Neutrophil (primary cell): ENCODE data around the gene ARHGAP25.

Experiments
- H3K27ac ChIP-seq: fragments of 200-600 bp; sonication (generic); 2 replicates; pipeline ENCODE4 v1.5.1; 2016; ENCODE audit warnings: mild to moderate bottlenecking, moderate library complexity
- H3K27me3 ChIP-seq: fragments of 200-600 bp; sonication (generic); 2 replicates; pipeline ENCODE4 v1.6.0; 2016; ENCODE audit warnings: mild to moderate bottlenecking
- H3K36me3 ChIP-seq: fragments of 200-600 bp; sonication (generic); 2 replicates; pipeline ENCODE4 v1.5.1; 2017
- H3K4me1 ChIP-seq, 2 experiments: fragments of 200-600 bp in 1 of 2; sonication (generic) in 1 of 2; 1 replicate in 1 of 2; 2 replicates in 1 of 2; pipeline versions ENCODE4 v1.5.1 to v1.6.1; 2013 to 2016; ENCODE audit warnings: low read depth in 1 of 2, low read length in 1 of 2, mild to moderate bottlenecking in 1 of 2, moderate library complexity in 1 of 2; ENCODE audit not compliant: control insufficient read depth in 1 of 2, insufficient read depth in 1 of 2
- H3K4me3 ChIP-seq, 2 experiments: fragments of 200-600 bp in 1 of 2; sonication (generic) in 1 of 2; 1 replicate in 1 of 2; 2 replicates in 1 of 2; pipeline ENCODE4 v1.5.1; 2013 to 2016; ENCODE audit warnings: low read depth in 1 of 2, low read length in 1 of 2, mild to moderate bottlenecking in 1 of 2, moderate library complexity in 1 of 2
- H3K9me3 ChIP-seq: fragments of 200-600 bp; sonication (generic); 2 replicates; pipeline ENCODE4 v1.5.1; 2016
- CTCF ChIP-seq: fragments of 200-600 bp; sonication (generic); IDR thresholded peaks from 2 replicates; pipeline ENCODE4 v1.5.1; 2016; ENCODE audit warnings: antibody characterized with exemption

Gene ARHGAP25

DNA sequence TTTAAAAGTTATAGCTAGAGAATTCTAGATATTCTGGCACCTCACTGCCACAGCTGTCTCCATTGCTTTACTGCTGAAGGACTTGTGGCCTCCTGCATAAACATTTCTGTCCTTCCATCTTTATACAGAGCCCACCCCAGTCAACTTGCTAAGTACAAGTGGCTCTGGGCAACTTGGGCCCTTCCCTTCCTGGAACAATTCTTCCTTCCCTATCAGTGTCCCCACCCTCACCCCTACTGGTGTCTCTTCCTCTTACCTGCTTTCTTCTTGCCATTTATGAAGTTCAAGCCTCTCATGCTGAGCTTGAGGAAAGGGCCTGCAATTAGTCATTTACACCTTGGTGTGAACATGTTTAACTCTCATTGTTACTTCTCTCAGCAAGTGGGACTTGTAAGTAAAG lies 45.0 kb downstream of the ARHGAP25 start:
- no peak for TF ChIP-seq CTCF
- Histone ChIP-seq H3K27me3 (no peaks in the 10 kb centered on the region), H3K36me3 (peaks cover 83% of the 10 kb centered on the region), H3K27ac (peak overlapping the region; percentile 99), H3K9me3 (no peaks in the 10 kb centered on the region), H3K4me1 (peaks cover 83 to 96% of the 10 kb centered on the region in 2 experiments), H3K4me3 (peak overlapping the region; percentile 46 to 83)

DNA sequence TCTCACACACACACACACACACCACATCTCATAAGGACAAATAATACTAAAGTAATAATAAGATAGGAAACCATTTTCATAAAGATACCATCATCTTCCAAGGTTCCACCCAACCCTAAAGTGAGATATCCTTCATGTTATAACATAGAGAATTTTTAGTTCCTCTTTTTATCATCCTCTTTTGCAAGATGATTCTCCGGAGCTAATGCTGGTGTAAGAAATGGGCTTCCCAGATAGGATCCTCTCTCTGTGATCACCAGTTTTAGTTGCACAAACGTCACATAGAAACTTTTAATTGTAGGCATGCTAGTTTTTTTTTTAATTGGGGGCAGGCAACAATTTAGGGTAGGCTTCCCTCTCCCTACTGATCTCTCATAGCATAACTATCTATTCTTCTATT lies 49.6 kb downstream of the ARHGAP25 start:
- Histone ChIP-seq H3K4me1 (peaks cover 90 to 92% of the 10 kb centered on the region in 2 experiments), H3K4me3 (peak overlapping the region; percentile 30 to 49), H3K36me3 (peaks cover 100% of the 10 kb centered on the region), H3K9me3 (no peaks in the 10 kb centered on the region), H3K27ac (peak overlapping the region; percentile 99), H3K27me3 (no peaks in the 10 kb centered on the region)
- no peak for TF ChIP-seq CTCF

DNA sequence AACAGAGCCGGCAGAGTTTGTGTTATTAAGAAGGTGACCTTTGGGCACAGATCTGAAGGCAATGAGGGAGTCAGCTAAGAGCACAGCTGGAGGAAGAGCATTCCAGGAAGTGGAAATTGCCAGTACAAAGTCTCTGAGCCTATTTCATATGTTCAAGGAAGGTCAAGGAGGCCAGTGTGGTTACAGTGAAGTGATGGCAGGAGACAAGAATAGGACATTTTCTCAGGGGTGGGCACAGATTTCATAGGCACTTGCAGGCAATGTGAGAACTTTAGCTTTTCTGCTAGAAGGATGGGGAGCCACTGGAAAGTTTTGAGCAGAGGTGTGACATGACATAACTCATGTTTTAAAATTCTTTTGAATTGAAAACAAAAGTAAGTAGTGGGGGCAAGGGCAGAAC lies 50.3 kb downstream of the ARHGAP25 start:
- no peaks in the 10 kb centered on the region for H3K27me3 ChIP-seq
- peak overlapping the region; percentile 99 for H3K27ac ChIP-seq
- no peak for TF ChIP-seq CTCF
- H3K9me3 ChIP-seq: no peaks in the 10 kb centered on the region
- H3K4me3 ChIP-seq: peak overlapping the region; percentile 30 to 49
- peaks cover 100% of the 10 kb centered on the region for H3K36me3 ChIP-seq
- H3K4me1 ChIP-seq: peaks cover 83 to 85% of the 10 kb centered on the region in 2 experiments

- no peak overlapping the region for H3K4me3 ChIP-seq
- peaks cover 72 to 76% of the 10 kb centered on the region in 2 experiments for H3K4me1 ChIP-seq
- no peaks in the 10 kb centered on the region for H3K27me3 ChIP-seq
- TF ChIP-seq CTCF: no peak
- H3K27ac ChIP-seq: peak overlapping the region; percentile 99
- peaks cover 100% of the 10 kb centered on the region for H3K36me3 ChIP-seq
- H3K9me3 ChIP-seq: no peaks in the 10 kb centered on the region
These were observed 52.7 kb downstream of the ARHGAP25 start for GRCh38 chr2:68787356-68787755.

- peak overlapping the region; percentile 91 for H3K27ac ChIP-seq
- H3K4me1 ChIP-seq: peaks cover 67 to 71% of the 10 kb centered on the region in 2 experiments
These were observed 55.0 kb downstream of the ARHGAP25 start for GRCh38 chr2:68789603-68790002.

More at GRCh38 chr2:68789603-68790002, 55.0 kb downstream of the ARHGAP25 start:
- Histone ChIP-seq H3K27me3 (no peaks in the 10 kb centered on the region), H3K9me3 (no peaks in the 10 kb centered on the region), H3K36me3 (peaks cover 95% of the 10 kb centered on the region), H3K4me3 (no peak overlapping the region)
- no peak for TF ChIP-seq CTCF
